Hepatocyte (in vitro differentiated cells): ENCODE results near the gene TLL1. TPM values are rescaled to one million over a fixed set of nuclear protein-coding genes. Genes with fewer than 3 reads are reported as not detected.

ENCODE experiments used
- DNase-seq: peaks from one replicate; pipeline ENCODE4 v3.0.0-alpha.2; 2016; ENCODE audit warnings: low spot score
- H2AFZ ChIP-seq: fragments of 200-600 bp; sonication (generic); 2 replicates; pipeline ENCODE4 v1.6.0; 2016; ENCODE audit warnings: antibody characterized with exemption, mild to moderate bottlenecking
- H3K27ac ChIP-seq: fragments of 200-600 bp; sonication (generic); 2 replicates; pipeline ENCODE4 v1.5.1; 2016; ENCODE audit warnings: mild to moderate bottlenecking
- H3K27me3 ChIP-seq: fragments of 200-600 bp; sonication (generic); 2 replicates; pipeline ENCODE4 v1.6.1; 2016
- H3K36me3 ChIP-seq: fragments of 200-600 bp; sonication (generic); replicated peaks from 2 replicates; pipeline ENCODE4 v1.5.1; 2016; ENCODE audit warnings: low read depth; ENCODE audit not compliant: insufficient read depth
- H3K4me1 ChIP-seq: fragments of 200-600 bp; sonication (generic); 2 replicates; pipeline ENCODE4 v1.5.1; 2016; ENCODE audit warnings: mild to moderate bottlenecking, moderate library complexity; ENCODE audit not compliant: insufficient read depth
- H3K4me2 ChIP-seq: fragments of 200-600 bp; sonication (generic); 2 replicates; pipeline ENCODE4 v1.6.0; 2016
- H3K4me3 ChIP-seq: fragments of 200-600 bp; sonication (generic); 2 replicates; pipeline ENCODE4 v1.5.1; 2016; ENCODE audit warnings: mild to moderate bottlenecking
- H3K79me2 ChIP-seq: fragments of 200-600 bp; sonication (generic); 2 replicates; pipeline ENCODE4 v1.6.0; 2017; ENCODE audit warnings: mild to moderate bottlenecking
- H3K9me2 ChIP-seq: fragments of 200-600 bp; sonication (generic); replicated peaks from 2 replicates; pipeline ENCODE4 v1.6.0; 2017; ENCODE audit warnings: mild to moderate bottlenecking; ENCODE audit not compliant: insufficient read depth
- H3K9me3 ChIP-seq: fragments of 200-600 bp; sonication (generic); 2 replicates; pipeline ENCODE4 v1.5.1; 2016; ENCODE audit warnings: low read depth, mild to moderate bottlenecking
- H4K20me1 ChIP-seq: fragments of 200-600 bp; sonication (generic); 2 replicates; pipeline ENCODE4 v1.6.0; 2016; ENCODE audit warnings: mild to moderate bottlenecking; ENCODE audit not compliant: insufficient read depth, poor library complexity, severe bottlenecking
- CTCF ChIP-seq: fragments of 200-600 bp; sonication (generic); IDR thresholded peaks from 2 replicates; pipeline ENCODE4 v1.5.1; 2016; ENCODE audit warnings: antibody characterized with exemption, mild to moderate bottlenecking; ENCODE audit not compliant: poor library complexity
- EZH2 ChIP-seq: fragments of 200-600 bp; sonication (generic); IDR thresholded peaks from 2 replicates; pipeline ENCODE4 v1.6.1; 2016; ENCODE audit warnings: antibody characterized with exemption, mild to moderate bottlenecking, borderline replicate concordance
- EZH2phosphoT487 ChIP-seq: fragments of 200-600 bp; sonication (generic); IDR thresholded peaks from one replicate; pipeline ENCODE4 v1.6.1; 2018; ENCODE audit warnings: antibody characterized with exemption, mild to moderate bottlenecking, low read depth, moderate library complexity; ENCODE audit not compliant: unreplicated experiment, severe bottlenecking
- WGBS: methylation state at CpG from one replicate; pipeline ENCODE4 v1.1.6; 2016; ENCODE audit warnings: low lambda C conversion rate; ENCODE audit errors: missing lambda C conversion rate; 5-methylcytosine and 5-hydroxymethylcytosine counted together
- polyA plus RNA-seq: library from polyadenylated mRNA; unstranded; fragments of >200 nt; fragmentation: Nextera tagmentation; extraction: Ambion mirVana; gene quantifications from 2 replicates; pipeline ENCODE4 v1.2.1, GENCODE V29; 2016
- total RNA-seq: library from RNA; depleted of rRNA; stranded (reverse); fragments of >200 nt; gene quantifications from 2 replicates; pipeline ENCODE4 v1.2.3, GENCODE V29; 2014

The TLL1 gene
- total and polyA plus RNA-seq, 2 experiments from 2014 or later: 0.30 to 0.97 TPM

GRCh38 chr4:166065324-166065723 lies 192.3 kb downstream of the TLL1 start:
- H3K4me3 ChIP-seq: no peak overlapping the region

GRCh38 chr4:166066936-166067335 lies 193.9 kb downstream of the TLL1 start:
- 97% methylated on average over 1 of the region's 1 CpG for WGBS
- H3K27me3 ChIP-seq: no peaks in the 10 kb centered on the region
- no peak for DNase-seq
- no peaks in the 10 kb centered on the region for H3K79me2 ChIP-seq
- no peak overlapping the region for H3K4me2 ChIP-seq
- no peak overlapping the region for H3K4me3 ChIP-seq
- no peaks in the 10 kb centered on the region for H4K20me1 ChIP-seq
- H3K36me3 ChIP-seq: no peaks in the 10 kb centered on the region
- no peak for TF ChIP-seq EZH2phosphoT487
- no peak for TF ChIP-seq CTCF
- TF ChIP-seq EZH2: no peak
- no peak overlapping the region for H2AFZ ChIP-seq
- H3K9me2 ChIP-seq: no peaks in the 10 kb centered on the region
- no peak overlapping the region for H3K27ac ChIP-seq
- no peaks in the 10 kb centered on the region for H3K4me1 ChIP-seq
- H3K9me3 ChIP-seq: no peaks in the 10 kb centered on the region

More at GRCh38 chr4:166065324-166065723, 192.3 kb downstream of the TLL1 start:
- H4K20me1 ChIP-seq: no peaks in the 10 kb centered on the region
- TF ChIP-seq EZH2phosphoT487: no peak
- no peak for TF ChIP-seq EZH2
- TF ChIP-seq CTCF: no peak
- no peaks in the 10 kb centered on the region for H3K9me3 ChIP-seq
- no peaks in the 10 kb centered on the region for H3K27me3 ChIP-seq
- no peak overlapping the region for H2AFZ ChIP-seq
- WGBS: 81% methylated on average over 2 of the region's 2 CpGs
- no peaks in the 10 kb centered on the region for H3K79me2 ChIP-seq
- DNase-seq: no peak
- H3K27ac ChIP-seq: no peak overlapping the region
- no peaks in the 10 kb centered on the region for H3K36me3 ChIP-seq
- H3K4me1 ChIP-seq: no peaks in the 10 kb centered on the region
- no peaks in the 10 kb centered on the region for H3K9me2 ChIP-seq
- no peak overlapping the region for H3K4me2 ChIP-seq

- Histone ChIP-seq H2AFZ (no peak overlapping the region), H3K4me3 (no peak overlapping the region), H3K79me2 (no peaks in the 10 kb centered on the region), H3K27ac (no peak overlapping the region), H3K36me3 (no peaks in the 10 kb centered on the region), H3K4me2 (no peak overlapping the region), H3K4me1 (no peaks in the 10 kb centered on the region), H3K9me3 (no peaks in the 10 kb centered on the region), H3K27me3 (no peaks in the 10 kb centered on the region), H3K9me2 (no peaks in the 10 kb centered on the region), H4K20me1 (no peaks in the 10 kb centered on the region)
- WGBS: 90% methylated on average over 1 of the region's 1 CpG
- DNase-seq: no peak
- TF ChIP-seq EZH2 (no peak), EZH2phosphoT487 (no peak), CTCF (no peak)
Measured at GRCh38 chr4:166067915-166068314, 194.9 kb downstream of the TLL1 start.

GRCh38 chr4:166073783-166074182 lies 200.7 kb downstream of the TLL1 start:
- TF ChIP-seq EZH2phosphoT487 (no peak), EZH2 (no peak), CTCF (no peak)
- WGBS: 87% methylated on average over 6 of the region's 6 CpGs
- no peaks in the 10 kb centered on the region for H3K79me2 ChIP-seq
- H2AFZ ChIP-seq: no peak overlapping the region
- H3K27me3 ChIP-seq: no peaks in the 10 kb centered on the region
- H3K9me2 ChIP-seq: no peaks in the 10 kb centered on the region
- H4K20me1 ChIP-seq: no peaks in the 10 kb centered on the region
- H3K4me2 ChIP-seq: no peak overlapping the region
- no peaks in the 10 kb centered on the region for H3K36me3 ChIP-seq
- DNase-seq: no peak
- H3K4me1 ChIP-seq: peaks cover 4% of the 10 kb centered on the region
- H3K9me3 ChIP-seq: no peaks in the 10 kb centered on the region
- H3K27ac ChIP-seq: no peak overlapping the region
- no peak overlapping the region for H3K4me3 ChIP-seq
